Stimulated activated CD8-positive, alpha-beta memory T cell treated with anti-CD3 and anti-CD28 coated beads, Interleukin-12 subunit alpha, Interleukin-12 subunit beta, amount 100 ng/mL, for 1 hour (primary cell): Measurements from ENCODE around the gene PRKAG2.

Experiments used
- DNase-seq: peaks from one replicate; pipeline ENCODE4 v3.0.0-alpha.2; 2020; ENCODE audit warnings: low read depth

The PRKAG2 gene

GRCh38 chr7:151710646-151711434 lies 166.1 kb downstream of the PRKAG2 start:
- DNase-seq, result no peak

- DNase-seq, result no peak
Observed at GRCh38 chr7:151710121-151710640, 166.7 kb downstream of the PRKAG2 start.

GRCh38 chr7:151709141-151710038 lies 167.5 kb downstream of the PRKAG2 start:
- no peak for DNase-seq

- no peak for DNase-seq
Observed at GRCh38 chr7:151708610-151709009, 168.3 kb downstream of the PRKAG2 start.

GRCh38 chr7:151707757-151708156 lies 169.2 kb downstream of the PRKAG2 start:
- no peak for DNase-seq

- DNase-seq, result no peak
Observed at GRCh38 chr7:151707105-151707469, 169.8 kb downstream of the PRKAG2 start.

GRCh38 chr7:151706277-151707104 lies 170.4 kb downstream of the PRKAG2 start:
- DNase-seq, result no peak

- no peak for DNase-seq
Observed at GRCh38 chr7:151705636-151706276, 171.2 kb downstream of the PRKAG2 start.

GRCh38 chr7:151704960-151705635 lies 171.8 kb downstream of the PRKAG2 start:
- no peak for DNase-seq

- DNase-seq, result no peak
Observed at GRCh38 chr7:151704299-151704959, 172.5 kb downstream of the PRKAG2 start.

GRCh38 chr7:151702961-151703360 lies 174.0 kb downstream of the PRKAG2 start:
- no peak for DNase-seq

GRCh38 chr7:151700586-151701165 lies 176.2 kb downstream of the PRKAG2 start:
- no peak for DNase-seq

- DNase-seq, result no peak
Observed at GRCh38 chr7:151699928-151700319, 177.0 kb downstream of the PRKAG2 start.

GRCh38 chr7:151699147-151699927 lies 177.6 kb downstream of the PRKAG2 start:
- no peak for DNase-seq

GRCh38 chr7:151697942-151698341 lies 179.0 kb downstream of the PRKAG2 start:
- DNase-seq, result no peak

- no peak for DNase-seq
Observed at GRCh38 chr7:151697515-151697895, 179.4 kb downstream of the PRKAG2 start.

GRCh38 chr7:151696721-151697514 lies 180.0 kb downstream of the PRKAG2 start:
- no peak for DNase-seq

- no peak for DNase-seq
Observed at GRCh38 chr7:151695951-151696541, 180.9 kb downstream of the PRKAG2 start.
